ENCODE measurements around the gene GPR82.
"Not testable (repeated sequence)": the region's sequence is repeated elsewhere in the genome, so short reads cannot be mapped to it uniquely, and the experiment has no call there.

The GPR82 gene

GRCh38 chrX:41723826-41724225 is at the start of gene GPR82:
Gene GPR82 (plus strand): TSS chrX:41724181. CDS start chrX:41727027, 2,846 bp downstream.
- DNase-seq: no peak

- not testable (repeated sequence) for DNase-seq
These were observed 47.6 kb upstream of the GPR82 start for GRCh38 chrX:41676361-41676760.

GRCh38 chrX:41677183-41678060 is 46.6 kb upstream of the GPR82 start:
- DNase-seq: no peak

GRCh38 chrX:41684138-41684537 is 39.8 kb upstream of the GPR82 start:
- DNase-seq: no peak

- DNase-seq: no peak
These were observed 39.0 kb upstream of the GPR82 start for GRCh38 chrX:41684940-41685339.

GRCh38 chrX:41686788-41687187 is 37.2 kb upstream of the GPR82 start:
- no peak for DNase-seq

- no peak for DNase-seq
These were observed 35.8 kb upstream of the GPR82 start for GRCh38 chrX:41688156-41688555.

GRCh38 chrX:41688835-41689234 is 35.1 kb upstream of the GPR82 start, which contains the start of gene GPR34:
Gene GPR34 (plus strand): TSS chrX:41688973. CDS start chrX:41695634, 6,661 bp downstream.
- DNase-seq: no peak

GRCh38 chrX:41689711-41690110 is 34.3 kb upstream of the GPR82 start:
- DNase-seq: no peak

GRCh38 chrX:41692162-41692749 is 31.7 kb upstream of the GPR82 start:
- DNase-seq: peak; percentile 2

- no peak for DNase-seq
These were observed 31.0 kb upstream of the GPR82 start for GRCh38 chrX:41693024-41693423.

GRCh38 chrX:41695426-41695825 is 28.6 kb upstream of the GPR82 start:
- DNase-seq: no peak

- DNase-seq: no peak
These were observed 20.4 kb upstream of the GPR82 start for GRCh38 chrX:41703574-41704029.

- DNase-seq: no peak
These were observed 18.9 kb upstream of the GPR82 start for GRCh38 chrX:41705042-41705441.

GRCh38 chrX:41705680-41706374 is 18.2 kb upstream of the GPR82 start:
- no peak for DNase-seq

- DNase-seq: no peak
These were observed 16.8 kb upstream of the GPR82 start for GRCh38 chrX:41707218-41707617.

- no peak for DNase-seq
These were observed 15.5 kb upstream of the GPR82 start for GRCh38 chrX:41708486-41708885.

GRCh38 chrX:41711021-41711667 is 12.8 kb upstream of the GPR82 start:
- DNase-seq: no peak

GRCh38 chrX:41716222-41716621 is 7.8 kb upstream of the GPR82 start:
- no peak for DNase-seq

GRCh38 chrX:41716767-41717473 is 7.1 kb upstream of the GPR82 start:
- no peak for DNase-seq

- DNase-seq: no peak
These were observed 5.3 kb upstream of the GPR82 start for GRCh38 chrX:41718481-41719235.

- DNase-seq: not testable (repeated sequence)
These were observed 4.4 kb upstream of the GPR82 start for GRCh38 chrX:41719610-41720009.

All from NCI-H2171 treated with DMSO at 0.1 percent for 48 hours (cell line).